Measurements from ENCODE around the gene DDIAS.

DNA sequence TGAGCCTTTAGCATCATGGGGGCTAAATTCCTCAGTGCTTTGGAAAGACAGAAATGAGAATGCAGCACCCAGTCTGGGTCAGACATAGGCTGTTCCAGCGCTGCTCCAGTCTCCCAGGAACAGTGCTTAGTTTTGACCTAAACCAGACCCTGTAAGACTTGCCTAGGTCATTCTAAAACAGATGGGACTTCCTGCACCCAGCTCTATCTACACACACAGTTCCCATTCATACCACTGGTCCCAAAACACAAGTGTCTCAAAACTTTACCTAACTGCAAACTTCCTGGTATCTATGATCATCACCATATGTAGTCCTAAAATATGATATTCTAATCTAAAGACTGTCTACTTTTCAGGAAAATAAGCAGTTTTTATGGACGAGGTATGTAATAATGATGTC lies 39.2 kb upstream of the DDIAS start:
- TF ChIP-seq, protein P1, sequence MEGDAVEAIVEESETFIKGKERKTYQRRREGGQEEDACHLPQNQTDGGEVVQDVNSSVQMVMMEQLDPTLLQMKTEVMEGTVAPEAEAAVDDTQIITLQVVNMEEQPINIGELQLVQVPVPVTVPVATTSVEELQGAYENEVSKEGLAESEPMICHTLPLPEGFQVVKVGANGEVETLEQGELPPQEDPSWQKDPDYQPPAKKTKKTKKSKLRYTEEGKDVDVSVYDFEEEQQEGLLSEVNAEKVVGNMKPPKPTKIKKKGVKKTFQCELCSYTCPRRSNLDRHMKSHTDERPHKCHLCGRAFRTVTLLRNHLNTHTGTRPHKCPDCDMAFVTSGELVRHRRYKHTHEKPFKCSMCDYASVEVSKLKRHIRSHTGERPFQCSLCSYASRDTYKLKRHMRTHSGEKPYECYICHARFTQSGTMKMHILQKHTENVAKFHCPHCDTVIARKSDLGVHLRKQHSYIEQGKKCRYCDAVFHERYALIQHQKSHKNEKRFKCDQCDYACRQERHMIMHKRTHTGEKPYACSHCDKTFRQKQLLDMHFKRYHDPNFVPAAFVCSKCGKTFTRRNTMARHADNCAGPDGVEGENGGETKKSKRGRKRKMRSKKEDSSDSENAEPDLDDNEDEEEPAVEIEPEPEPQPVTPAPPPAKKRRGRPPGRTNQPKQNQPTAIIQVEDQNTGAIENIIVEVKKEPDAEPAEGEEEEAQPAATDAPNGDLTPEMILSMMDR (IDR thresholded peaks at IDR 0.05) = no peak
- no peak for TF ChIP-seq POLR2A (IDR thresholded peaks at IDR 0.05; ENCODE audit: low read depth)
- no peak for TF ChIP-seq POLR2AphosphoS5 (IDR thresholded peaks at IDR 0.05)
- TF ChIP-seq EP300 (IDR thresholded peaks at IDR 0.05) = no peak

Data from esophagus muscularis mucosa (tissue), 4 donors.